ENCODE data around the gene GATAD2B. TPM values are rescaled to one million over a fixed set of nuclear protein-coding genes. Genes with fewer than 3 reads are reported as not detected.
A peak's percentile ranks its signal among the peaks of the same experiment; 100 is the strongest.

Gene GATAD2B
- total and polyA plus RNA-seq, 2 donors (not counting 3 experiments of a cell fraction or from before 2014, with no cell fraction given): 8.5 to 46.3 TPM

- no peak overlapping the region for H3K9ac ChIP-seq (replicated peaks; ENCODE audit: extremely low read depth, insufficient read depth, low read length)
- DNase-seq (ENCODE audit: low read depth, low spot score) (no peak), FAIRE-seq (no peak)
- H4K20me1 ChIP-seq (replicated peaks; ENCODE audit: control insufficient read depth, extremely low read depth, insufficient read depth, low read length): no peaks in the 10 kb centered on the region
- H2AFZ ChIP-seq (ENCODE audit: low read depth, low read length): no peak overlapping the region
- H3K4me1 ChIP-seq (ENCODE audit: control insufficient read depth, extremely low read depth, insufficient read depth, low read length): peaks cover 11% of the 10 kb centered on the region
- dilution Hi-C loops (cut with MboI; ENCODE audit: extremely low pct_ligation_motif_present, low sequenced_read_pairs) (no loop called here), intact Hi-C loops (cut with micrococcal nuclease) (no loop called here)
- no peak overlapping the region for H3K27ac ChIP-seq (ENCODE audit: insufficient read depth, low read depth, low read length)
- H3K9me1 ChIP-seq (replicated peaks; ENCODE audit: control insufficient read depth, extremely low read depth, insufficient read depth, low read length): no peaks in the 10 kb centered on the region
- no peaks in the 10 kb centered on the region for H3K9me3 ChIP-seq (replicated peaks; ENCODE audit: control insufficient read depth, insufficient read depth, low read length)
- no peaks in the 10 kb centered on the region for H3K27me3 ChIP-seq (ENCODE audit: control insufficient read depth in 2 of 2, insufficient read depth in 2 of 2, low read length in 2 of 2)
- ChIA-PET POLR2A (no interaction called here), CTCF (no interaction called here)
- H3K4me2 ChIP-seq (ENCODE audit: insufficient read depth, low read length): no peak overlapping the region
- BruUV-seq (replicated peaks): no TSS peak
- no peaks in the 10 kb centered on the region for H3K79me2 ChIP-seq (ENCODE audit: control insufficient read depth, insufficient read depth, low read length)
- no peak overlapping the region for H3K4me3 ChIP-seq (replicated peaks in 1 of 3; ENCODE audit: insufficient read depth in 1 of 3, low read depth in 1 of 3, low read length in 3 of 3)
- no peak for TF ChIP-seq POLR2AphosphoS5 (IDR thresholded peaks at IDR 0.05; ENCODE audit: insufficient read depth, low read depth, low read length)
- no peak for TF ChIP-seq JUN (IDR thresholded peaks at IDR 0.05; ENCODE audit: borderline replicate concordance, insufficient read depth, insufficient read length, low read depth)
- no peak for TF ChIP-seq CTCF (IDR thresholded peaks at IDR 0.05; ENCODE audit: extremely low read depth in 1 of 2, insufficient read depth in 1 of 2, low read depth in 1 of 2, low read length in 2 of 2)
- peaks cover 5 to 44% of the 10 kb centered on the region in 2 experiments for H3K36me3 ChIP-seq (ENCODE audit: control insufficient read depth in 2 of 2, extremely low read depth in 1 of 2, insufficient read depth in 2 of 2, low read length in 2 of 2)
Observed at GRCh38 chr1:153933430-153933829, 10.7 kb upstream of the GATAD2B start.

- intact Hi-C loops (cut with micrococcal nuclease): no loop called here
- no peaks in the 10 kb centered on the region for H3K9me3 ChIP-seq (replicated peaks; ENCODE audit: control insufficient read depth, insufficient read depth, low read length)
- H2AFZ ChIP-seq (ENCODE audit: low read depth, low read length): no peak overlapping the region
- H3K36me3 ChIP-seq (ENCODE audit: control insufficient read depth in 2 of 2, extremely low read depth in 1 of 2, insufficient read depth in 2 of 2, low read length in 2 of 2): peaks cover 5 to 40% of the 10 kb centered on the region in 2 experiments
- TSS peak; percentile 4 for BruUV-seq (replicated peaks)
- TF ChIP-seq CTCF (IDR thresholded peaks at IDR 0.05; ENCODE audit: extremely low read depth in 1 of 2, insufficient read depth in 1 of 2, low read depth in 1 of 2, low read length in 2 of 2): no peak
- TF ChIP-seq MAX (IDR thresholded peaks at IDR 0.05; ENCODE audit: insufficient read depth, insufficient read length): no peak
- TF ChIP-seq JUN (IDR thresholded peaks at IDR 0.05; ENCODE audit: borderline replicate concordance, insufficient read depth, insufficient read length, low read depth): no peak
- TF ChIP-seq FOS (IDR thresholded peaks at IDR 0.05; ENCODE audit: borderline replicate concordance, insufficient read depth, low read length): no peak
- TF ChIP-seq POLR2AphosphoS5 (IDR thresholded peaks at IDR 0.05; ENCODE audit: insufficient read depth, low read depth, low read length): no peak
- TF ChIP-seq EZH2 (IDR thresholded peaks at IDR 0.05; ENCODE audit: borderline replicate concordance, low read depth, low read length, severe bottlenecking): no peak
- TF ChIP-seq GATA2 (IDR thresholded peaks at IDR 0.05; ENCODE audit: insufficient read depth, insufficient read length, low read depth, low read length): no peak
- TF ChIP-seq MYC (IDR thresholded peaks at IDR 0.05; ENCODE audit: low read depth, low read length): no peak
- no peak for TF ChIP-seq POLR2A (IDR thresholded peaks at IDR 0.05; ENCODE audit: low read depth, low read length)
- DNase-seq (ENCODE audit: low read depth, low spot score) (no peak), FAIRE-seq (no peak)
- no peak overlapping the region for H3K27ac ChIP-seq (ENCODE audit: insufficient read depth, low read depth, low read length)
- H3K9ac ChIP-seq (replicated peaks; ENCODE audit: extremely low read depth, insufficient read depth, low read length): no peak overlapping the region
- dilution Hi-C loops (cut with MboI; ENCODE audit: extremely low pct_ligation_motif_present, low sequenced_read_pairs): no loop called here
- no peak overlapping the region for H3K4me2 ChIP-seq (ENCODE audit: insufficient read depth, low read length)
- peaks cover 15% of the 10 kb centered on the region for H3K4me1 ChIP-seq (ENCODE audit: control insufficient read depth, extremely low read depth, insufficient read depth, low read length)
- no peaks in the 10 kb centered on the region for H3K79me2 ChIP-seq (ENCODE audit: control insufficient read depth, insufficient read depth, low read length)
- no peaks in the 10 kb centered on the region for H3K27me3 ChIP-seq (ENCODE audit: control insufficient read depth in 2 of 2, insufficient read depth in 2 of 2, low read length in 2 of 2)
- ChIA-PET CTCF (interaction anchor here (0.5 to 0.7 kb wide), 2 partner anchors 8 to 14 kb away, joined by 3 read pairs; partner anchors contain the start of gene DENND4B), POLR2A (no interaction called here)
- H4K20me1 ChIP-seq (replicated peaks; ENCODE audit: control insufficient read depth, extremely low read depth, insufficient read depth, low read length): no peaks in the 10 kb centered on the region
- no peaks in the 10 kb centered on the region for H3K9me1 ChIP-seq (replicated peaks; ENCODE audit: control insufficient read depth, extremely low read depth, insufficient read depth, low read length)
- H3K4me3 ChIP-seq (replicated peaks in 1 of 3; ENCODE audit: insufficient read depth in 1 of 3, low read depth in 1 of 3, low read length in 3 of 3): no peak overlapping the region
Observed at GRCh38 chr1:153932156-153933131, 9.7 kb upstream of the GATAD2B start.

All from endothelial cell of umbilical vein (primary cell).